Measurements from ENCODE around the gene XYLB.
"Not testable (repeated sequence)": the region's sequence is repeated elsewhere in the genome, so short reads cannot be mapped to it uniquely, and the experiment has no call there.

The XYLB gene

DNA sequence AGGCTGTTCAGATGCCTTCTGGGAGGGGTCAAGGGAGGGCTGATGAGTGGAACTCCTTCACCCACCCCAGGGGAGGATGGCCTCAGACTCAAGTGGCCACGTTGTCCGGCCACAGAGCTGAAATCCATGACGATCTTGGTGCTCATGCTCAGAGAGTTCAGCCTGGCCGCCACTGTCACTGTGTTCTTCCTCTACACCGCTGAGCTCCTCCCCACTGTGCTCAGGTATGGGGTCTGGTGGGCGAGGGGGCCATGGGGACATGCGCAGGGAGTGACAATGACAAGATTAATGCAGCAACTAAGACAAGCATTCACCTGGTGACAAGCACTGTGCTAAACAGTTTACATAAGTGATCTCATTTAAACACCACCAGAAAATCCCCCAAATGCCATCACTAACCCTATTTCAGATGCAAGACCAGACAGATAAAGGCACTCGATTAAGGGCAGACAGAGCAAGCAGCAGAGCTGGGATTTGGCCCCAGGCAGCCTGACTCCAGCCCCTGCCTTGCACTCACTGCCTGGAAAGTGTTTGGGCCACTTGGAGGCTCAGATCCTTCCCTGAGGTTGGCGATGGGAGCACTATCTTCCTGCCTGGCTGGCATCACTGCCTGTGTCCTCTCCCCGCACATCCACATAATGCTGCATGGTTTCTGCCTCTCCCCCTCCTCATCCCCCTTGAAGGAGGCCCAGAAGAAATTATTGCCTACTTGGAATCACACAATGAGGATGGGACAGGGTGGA is 30.9 kb upstream of the XYLB start:
- no peak for DNase-seq (ENCODE audit: low read depth)
- no peak overlapping the region for H3K4me3 ChIP-seq (ENCODE audit: low read depth, low read length)
- TF ChIP-seq, protein P1, sequence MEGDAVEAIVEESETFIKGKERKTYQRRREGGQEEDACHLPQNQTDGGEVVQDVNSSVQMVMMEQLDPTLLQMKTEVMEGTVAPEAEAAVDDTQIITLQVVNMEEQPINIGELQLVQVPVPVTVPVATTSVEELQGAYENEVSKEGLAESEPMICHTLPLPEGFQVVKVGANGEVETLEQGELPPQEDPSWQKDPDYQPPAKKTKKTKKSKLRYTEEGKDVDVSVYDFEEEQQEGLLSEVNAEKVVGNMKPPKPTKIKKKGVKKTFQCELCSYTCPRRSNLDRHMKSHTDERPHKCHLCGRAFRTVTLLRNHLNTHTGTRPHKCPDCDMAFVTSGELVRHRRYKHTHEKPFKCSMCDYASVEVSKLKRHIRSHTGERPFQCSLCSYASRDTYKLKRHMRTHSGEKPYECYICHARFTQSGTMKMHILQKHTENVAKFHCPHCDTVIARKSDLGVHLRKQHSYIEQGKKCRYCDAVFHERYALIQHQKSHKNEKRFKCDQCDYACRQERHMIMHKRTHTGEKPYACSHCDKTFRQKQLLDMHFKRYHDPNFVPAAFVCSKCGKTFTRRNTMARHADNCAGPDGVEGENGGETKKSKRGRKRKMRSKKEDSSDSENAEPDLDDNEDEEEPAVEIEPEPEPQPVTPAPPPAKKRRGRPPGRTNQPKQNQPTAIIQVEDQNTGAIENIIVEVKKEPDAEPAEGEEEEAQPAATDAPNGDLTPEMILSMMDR (conservative IDR thresholded peaks at IDR 0.05; ENCODE audit: low read depth, low read length), result no peak

- TF ChIP-seq, protein P1 (conservative IDR thresholded peaks at IDR 0.05; ENCODE audit: low read depth, low read length), result no peak
- no peak overlapping the region for H3K4me3 ChIP-seq (ENCODE audit: low read depth, low read length)
These were observed 30.0 kb upstream of the XYLB start for GRCh38 chr3:38316356-38317191.

DNA sequence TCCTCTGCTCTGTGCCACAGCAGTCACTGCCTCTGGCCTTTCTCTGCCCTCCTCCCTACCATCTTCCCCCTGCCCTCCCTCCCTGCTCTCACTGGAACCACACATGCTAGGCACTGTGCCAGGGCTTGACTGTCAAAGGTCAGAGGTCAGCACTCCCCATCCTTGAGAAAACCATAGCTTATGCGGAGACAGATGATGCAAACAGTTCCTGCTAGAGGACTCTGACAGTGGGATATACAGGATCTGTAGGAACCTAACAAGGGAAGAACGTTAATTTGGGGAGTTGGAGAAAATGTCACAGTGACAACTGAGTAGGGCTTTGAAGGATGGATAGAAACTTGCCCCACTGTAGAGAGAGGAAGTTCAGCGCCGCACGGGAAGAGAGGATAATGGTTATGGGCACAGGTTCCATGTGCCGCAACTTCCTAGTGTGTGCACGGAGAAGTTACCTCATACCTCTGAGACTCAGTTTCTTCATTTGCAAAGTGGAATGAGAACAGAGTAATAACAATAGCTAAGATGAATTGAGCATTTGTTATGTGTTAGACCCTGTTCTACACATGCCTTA is 29.3 kb upstream of the XYLB start:
- TF ChIP-seq, protein P1 (conservative IDR thresholded peaks at IDR 0.05; ENCODE audit: low read depth, low read length), result no peak
- no peak overlapping the region for H3K4me3 ChIP-seq (ENCODE audit: low read depth, low read length)
- peak; percentile 48 for DNase-seq (ENCODE audit: low read depth)

More at GRCh38 chr3:38316356-38317191, 30.0 kb upstream of the XYLB start:
- no peak for DNase-seq (ENCODE audit: low read depth)

DNA sequence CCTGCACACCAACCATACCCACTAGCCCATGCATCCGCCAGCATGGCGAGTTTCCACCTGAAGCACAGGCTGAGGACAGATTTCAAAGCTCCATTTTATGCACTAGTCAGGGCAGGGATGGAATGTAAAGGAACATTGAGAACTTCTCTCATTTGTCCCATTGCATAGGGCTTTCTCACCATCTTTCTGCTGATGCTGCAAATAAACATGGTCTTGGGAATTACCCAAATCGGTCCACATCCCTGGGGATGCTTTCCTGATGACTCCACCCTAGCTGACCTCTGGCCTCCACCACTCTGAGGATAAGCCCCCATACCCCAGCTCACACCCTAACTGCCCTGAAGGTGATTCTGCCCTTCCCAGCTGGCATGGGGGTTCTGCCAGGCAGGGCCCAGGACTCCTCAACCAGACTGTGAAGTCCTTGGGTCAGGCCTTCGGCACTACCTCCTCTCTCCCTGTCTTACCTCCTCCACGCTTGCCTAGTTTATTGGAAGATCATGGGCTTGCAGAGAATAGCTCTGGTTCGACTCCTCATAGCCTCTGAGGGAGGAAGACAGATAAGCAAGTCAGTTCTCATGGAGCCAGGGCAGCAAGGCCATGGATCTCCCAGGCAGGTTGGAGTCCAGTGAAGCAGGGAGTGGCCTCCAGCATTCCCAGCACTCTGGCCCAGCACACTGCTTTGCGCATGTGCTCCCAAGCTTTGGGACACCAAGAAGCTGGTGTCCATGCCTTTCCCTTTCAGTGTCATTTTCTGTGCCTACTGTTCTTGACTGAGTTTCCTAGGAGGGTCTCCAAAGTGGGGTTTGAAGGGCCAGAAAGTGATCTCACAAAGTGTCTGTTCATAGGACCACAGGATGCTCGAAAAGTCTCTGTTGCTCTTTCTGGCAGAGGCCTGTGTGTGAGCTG is 27.6 kb upstream of the XYLB start:
- H3K4me3 ChIP-seq (ENCODE audit: low read depth, low read length), result no peak overlapping the region
- TF ChIP-seq, protein P1 (conservative IDR thresholded peaks at IDR 0.05; ENCODE audit: low read depth, low read length), result no peak
- no peak for DNase-seq (ENCODE audit: low read depth)

GRCh38 chr3:38320638-38321037 is 25.9 kb upstream of the XYLB start:
- not testable (repeated sequence) for DNase-seq (ENCODE audit: low read depth); H3K4me3 ChIP-seq (ENCODE audit: low read depth, low read length)

DNA sequence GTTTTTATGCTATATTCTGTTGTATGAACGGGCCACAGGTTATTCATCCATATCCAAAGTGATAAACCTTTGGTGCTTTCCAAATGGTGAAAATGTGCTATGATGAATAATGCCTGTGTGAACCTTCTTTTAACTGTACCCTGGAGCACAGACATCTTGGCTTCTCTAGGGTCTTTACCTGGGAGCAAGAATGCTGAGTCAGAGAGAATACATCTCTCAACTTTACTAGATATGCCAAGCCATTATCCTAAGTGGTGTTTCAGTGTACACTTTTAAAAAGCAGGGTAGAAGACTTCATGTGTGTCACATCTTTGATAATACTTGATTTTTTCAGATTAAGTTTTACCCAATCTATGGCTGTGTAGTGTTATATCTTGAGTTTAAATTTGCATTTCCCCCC is 23.5 kb upstream of the XYLB start:
- TF ChIP-seq, protein P1 (conservative IDR thresholded peaks at IDR 0.05; ENCODE audit: low read depth, low read length), result no peak
- DNase-seq (ENCODE audit: low read depth), result no peak
- no peak overlapping the region for H3K4me3 ChIP-seq (ENCODE audit: low read depth, low read length)

Measured in choroid plexus epithelial cell (primary cell).